ENCODE measurements around the gene TJP3.
"Not testable (repeated sequence)": the region's sequence is repeated elsewhere in the genome, so short reads cannot be mapped to it uniquely, and the experiment has no call there.

The TJP3 gene, protein sequence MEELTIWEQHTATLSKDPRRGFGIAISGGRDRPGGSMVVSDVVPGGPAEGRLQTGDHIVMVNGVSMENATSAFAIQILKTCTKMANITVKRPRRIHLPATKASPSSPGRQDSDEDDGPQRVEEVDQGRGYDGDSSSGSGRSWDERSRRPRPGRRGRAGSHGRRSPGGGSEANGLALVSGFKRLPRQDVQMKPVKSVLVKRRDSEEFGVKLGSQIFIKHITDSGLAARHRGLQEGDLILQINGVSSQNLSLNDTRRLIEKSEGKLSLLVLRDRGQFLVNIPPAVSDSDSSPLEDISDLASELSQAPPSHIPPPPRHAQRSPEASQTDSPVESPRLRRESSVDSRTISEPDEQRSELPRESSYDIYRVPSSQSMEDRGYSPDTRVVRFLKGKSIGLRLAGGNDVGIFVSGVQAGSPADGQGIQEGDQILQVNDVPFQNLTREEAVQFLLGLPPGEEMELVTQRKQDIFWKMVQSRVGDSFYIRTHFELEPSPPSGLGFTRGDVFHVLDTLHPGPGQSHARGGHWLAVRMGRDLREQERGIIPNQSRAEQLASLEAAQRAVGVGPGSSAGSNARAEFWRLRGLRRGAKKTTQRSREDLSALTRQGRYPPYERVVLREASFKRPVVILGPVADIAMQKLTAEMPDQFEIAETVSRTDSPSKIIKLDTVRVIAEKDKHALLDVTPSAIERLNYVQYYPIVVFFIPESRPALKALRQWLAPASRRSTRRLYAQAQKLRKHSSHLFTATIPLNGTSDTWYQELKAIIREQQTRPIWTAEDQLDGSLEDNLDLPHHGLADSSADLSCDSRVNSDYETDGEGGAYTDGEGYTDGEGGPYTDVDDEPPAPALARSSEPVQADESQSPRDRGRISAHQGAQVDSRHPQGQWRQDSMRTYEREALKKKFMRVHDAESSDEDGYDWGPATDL

GRCh38 chr19:3708207-3708931 is at the start of gene TJP3:
TJP3 (plus strand) TSS chr19:3708384; CDS start chr19:3728433, 20,049 bp downstream.
- H3K4me3 ChIP-seq (ENCODE audit: low read length), result no peak within 1 kb of the TSS
- TF ChIP-seq ZNF274 (IDR thresholded peaks at IDR 0.05; ENCODE audit: low read depth, low read length), result no peak

- no peak for TF ChIP-seq ZNF274 (IDR thresholded peaks at IDR 0.05; ENCODE audit: low read depth, low read length)
- no peak overlapping the region for H3K4me3 ChIP-seq (ENCODE audit: low read length)
Observed at GRCh38 chr19:3658870-3659745, 49.1 kb upstream of the TJP3 start.

DNA sequence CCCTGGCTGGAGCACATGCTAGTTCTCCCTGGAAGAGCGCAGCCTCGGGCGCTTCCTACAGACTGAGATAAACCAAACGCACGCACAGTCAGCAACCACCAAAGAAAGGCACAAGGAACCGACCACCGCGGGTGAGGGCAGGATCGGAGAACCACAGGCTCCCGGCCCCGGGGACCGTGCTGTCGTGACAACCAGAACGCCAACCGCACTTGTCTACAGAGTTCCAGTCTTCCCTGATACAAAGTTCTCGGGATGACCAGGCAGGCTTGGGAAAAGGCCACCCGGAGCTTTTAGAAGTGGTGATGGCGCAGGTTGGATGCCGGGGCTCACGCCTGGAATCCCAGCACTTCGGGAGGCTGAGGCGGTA is 48.5 kb upstream of the TJP3 start:
- H3K4me3 ChIP-seq (ENCODE audit: low read length), result no peak overlapping the region
- no peak for TF ChIP-seq ZNF274 (IDR thresholded peaks at IDR 0.05; ENCODE audit: low read depth, low read length)

DNA sequence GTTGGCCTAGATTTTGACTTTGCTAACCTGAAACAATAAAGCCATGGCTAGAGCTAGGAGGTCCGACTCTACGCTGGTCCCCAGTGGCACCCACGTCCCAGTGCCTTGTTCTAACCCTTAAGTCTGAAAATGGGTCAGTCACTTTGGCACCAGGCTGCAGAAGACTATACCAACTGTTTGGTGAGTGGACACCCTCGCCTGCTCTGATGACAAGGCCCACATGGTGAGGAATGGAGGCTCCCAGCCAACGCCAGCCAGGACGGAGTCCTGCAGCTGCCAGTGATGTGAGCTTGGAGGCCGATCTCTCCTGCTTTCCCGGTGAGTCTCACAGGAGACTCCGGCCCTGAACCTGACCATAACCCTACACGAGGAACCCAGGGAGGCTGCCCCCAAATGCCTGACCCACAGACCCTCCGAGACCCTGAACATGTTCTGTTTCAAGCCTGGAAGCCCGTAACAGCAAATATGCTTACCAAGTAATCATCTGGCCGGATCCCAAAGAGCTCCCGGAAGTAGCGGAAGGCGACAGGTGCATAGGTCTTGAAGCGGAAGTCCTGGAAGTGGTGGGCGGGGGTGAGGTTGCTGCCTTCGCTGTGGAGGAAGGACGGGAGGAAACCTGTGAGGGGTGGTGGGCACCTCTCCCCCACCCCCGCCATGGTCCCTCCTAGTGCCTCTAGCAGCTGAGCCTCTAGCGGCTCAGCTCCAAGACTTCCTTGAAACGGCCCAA is 47.5 kb upstream of the TJP3 start:
- no peak for TF ChIP-seq ZNF274 (IDR thresholded peaks at IDR 0.05; ENCODE audit: low read depth, low read length)
- H3K4me3 ChIP-seq (ENCODE audit: low read length), result no peak overlapping the region

DNA sequence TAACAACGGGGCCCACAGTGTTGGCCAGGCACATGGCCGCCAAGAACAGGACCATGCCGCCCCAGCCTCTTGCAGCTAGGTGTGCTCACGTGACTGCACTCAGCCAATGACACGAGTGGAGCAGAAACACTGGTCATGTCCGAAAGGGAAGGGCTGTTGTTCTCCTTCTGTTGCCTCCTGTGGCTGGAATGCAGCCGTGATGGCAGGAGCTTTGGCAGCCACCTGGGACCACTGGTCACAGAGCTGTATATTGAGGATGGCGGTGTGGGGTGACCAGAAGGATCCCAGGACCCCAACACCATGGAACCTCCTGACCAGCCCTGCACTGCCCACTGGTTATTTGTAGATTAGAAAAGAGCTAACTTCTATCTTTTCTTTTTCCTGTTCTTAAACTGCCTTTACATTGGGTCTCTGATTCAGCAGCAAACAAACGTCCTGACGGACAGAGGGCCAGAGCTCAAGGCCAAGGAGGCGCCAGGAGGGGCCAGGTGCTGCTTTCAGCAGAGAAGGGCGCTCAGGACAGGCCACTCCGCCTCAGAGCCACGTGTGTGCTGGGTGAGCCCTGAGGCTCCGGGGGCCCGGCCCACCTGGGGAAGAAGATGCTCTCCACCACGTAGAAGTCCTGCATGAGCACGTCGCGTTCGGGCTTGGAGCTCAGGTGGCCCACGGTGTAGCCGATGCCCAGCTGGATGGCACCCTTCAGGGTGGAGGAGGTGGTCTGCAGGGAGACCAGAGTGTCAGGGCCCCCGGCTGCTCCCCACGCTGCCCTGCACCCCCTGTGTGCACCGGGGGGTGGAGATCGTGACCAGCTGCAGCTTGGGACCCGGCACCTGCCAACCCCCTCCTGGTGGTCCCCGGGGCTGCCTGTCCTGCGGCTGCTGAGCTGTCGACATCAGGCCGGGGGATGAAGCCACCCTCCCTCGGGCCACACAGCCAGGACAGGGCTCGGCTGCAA is 46.6 kb upstream of the TJP3 start:
- no peak overlapping the region for H3K4me3 ChIP-seq (ENCODE audit: low read length)
- TF ChIP-seq ZNF274 (IDR thresholded peaks at IDR 0.05; ENCODE audit: low read depth, low read length), result no peak

DNA sequence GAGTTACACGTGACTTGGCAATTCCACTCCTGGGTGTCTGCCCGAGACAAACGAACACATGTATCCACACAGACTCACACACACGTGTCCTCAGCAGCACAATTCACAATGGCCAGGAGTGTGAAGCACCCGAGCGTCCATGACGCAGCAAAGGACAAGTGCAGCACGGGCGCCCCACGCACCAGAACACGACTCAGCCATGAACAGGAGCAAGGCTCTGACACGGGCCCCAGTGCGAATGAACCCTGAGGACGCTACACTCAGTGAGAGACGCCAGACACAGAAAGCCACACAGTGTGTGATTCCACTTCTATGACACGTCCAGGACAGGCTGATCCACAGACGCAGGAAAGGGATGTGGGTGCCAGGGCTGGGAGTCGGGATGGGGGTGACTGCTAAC is 44.3 kb upstream of the TJP3 start:
- TF ChIP-seq ZNF274 (IDR thresholded peaks at IDR 0.05; ENCODE audit: low read depth, low read length), result no peak

DNA sequence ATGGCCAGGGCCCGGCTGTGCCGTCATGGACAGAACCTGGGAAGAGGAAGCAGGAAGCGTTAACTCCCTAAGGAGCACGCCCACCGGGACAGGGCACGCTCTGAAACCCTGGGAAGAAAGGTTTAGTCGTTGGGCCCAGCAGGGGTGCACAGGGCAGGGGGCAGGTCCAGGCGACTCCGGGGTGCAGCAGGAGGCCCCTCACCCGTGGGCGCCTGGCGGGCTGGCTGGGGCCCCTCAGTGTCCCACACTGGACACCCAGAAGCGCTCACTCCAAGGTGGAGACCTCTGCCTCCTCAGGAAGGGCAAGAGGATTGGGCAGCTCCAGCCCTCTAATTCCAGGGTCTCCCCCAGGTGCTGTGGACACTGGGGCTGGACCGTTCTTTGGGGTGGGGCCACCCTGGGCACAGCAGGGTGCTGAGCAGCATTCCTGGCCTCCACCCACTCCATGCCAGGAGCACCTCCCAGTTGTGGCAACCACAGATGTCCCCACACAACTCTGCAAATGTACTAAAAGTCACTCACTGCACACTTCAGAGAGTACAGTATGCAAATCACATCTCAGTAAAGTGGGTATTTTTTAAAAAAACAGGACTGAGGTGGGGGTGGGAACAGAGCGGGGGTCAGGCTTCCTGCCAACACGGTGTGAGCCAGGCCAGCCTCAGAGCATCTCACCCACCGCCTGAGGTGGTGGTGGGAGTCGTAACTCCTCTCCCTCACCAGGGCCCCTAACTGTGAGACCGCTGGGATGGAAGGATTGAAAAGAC is 43.1 kb upstream of the TJP3 start:
- TF ChIP-seq ZNF274 (IDR thresholded peaks at IDR 0.05; ENCODE audit: low read depth, low read length), result no peak
- H3K4me3 ChIP-seq (ENCODE audit: low read length), result no peak overlapping the region; the same call in 1 of the 2 replicates

More for the DNA sequence above, 44.3 kb upstream of the TJP3 start:
- H3K4me3 ChIP-seq (ENCODE audit: low read length), result no peak overlapping the region

DNA sequence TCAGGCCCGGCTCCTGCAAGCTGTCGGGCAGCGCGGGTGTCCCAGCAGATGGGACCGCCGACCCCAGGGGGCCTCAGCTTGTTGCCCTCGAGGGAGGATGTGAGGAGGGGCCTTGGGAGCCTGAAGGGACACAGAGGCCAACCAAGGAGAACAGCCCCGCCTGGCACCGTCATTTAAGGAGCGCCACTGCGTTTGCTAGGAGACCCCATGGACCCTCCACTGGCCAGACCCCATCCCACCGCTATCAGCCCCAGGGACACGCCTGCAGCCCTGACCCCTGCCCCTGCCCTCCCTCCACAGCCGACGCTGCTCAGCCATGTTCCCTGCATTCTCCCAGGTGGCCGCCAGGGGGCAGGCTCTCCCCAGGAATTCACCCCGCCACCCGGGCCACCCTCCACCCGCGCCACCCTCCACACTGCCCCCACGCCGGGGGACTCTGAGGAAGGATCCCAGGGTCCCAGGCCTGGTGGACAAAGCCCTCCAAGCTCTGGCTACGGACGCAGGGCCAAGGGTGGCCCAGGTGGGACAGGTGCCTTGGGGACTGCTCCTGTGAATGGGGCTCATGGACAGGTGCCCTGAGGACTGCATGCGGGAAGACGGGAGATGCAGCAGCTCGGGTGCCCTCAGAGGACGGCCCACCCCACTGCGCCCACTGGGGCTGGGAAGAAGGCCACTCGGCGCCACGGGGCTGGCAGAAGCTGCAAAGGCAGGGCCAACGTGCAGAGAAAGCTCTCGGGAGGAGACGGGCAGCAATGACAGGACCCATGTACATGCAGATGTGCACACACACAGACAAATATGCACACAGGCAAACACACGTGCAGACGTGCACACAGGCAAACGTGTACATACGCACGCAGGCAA is 42.3 kb upstream of the TJP3 start:
- TF ChIP-seq ZNF274 (IDR thresholded peaks at IDR 0.05; ENCODE audit: low read depth, low read length), result no peak
- H3K4me3 ChIP-seq (ENCODE audit: low read length), result no peak overlapping the region; the same call in 1 of the 2 replicates

GRCh38 chr19:3666545-3666856 is 41.7 kb upstream of the TJP3 start:
- not testable (repeated sequence) for H3K4me3 ChIP-seq (ENCODE audit: low read length)

DNA sequence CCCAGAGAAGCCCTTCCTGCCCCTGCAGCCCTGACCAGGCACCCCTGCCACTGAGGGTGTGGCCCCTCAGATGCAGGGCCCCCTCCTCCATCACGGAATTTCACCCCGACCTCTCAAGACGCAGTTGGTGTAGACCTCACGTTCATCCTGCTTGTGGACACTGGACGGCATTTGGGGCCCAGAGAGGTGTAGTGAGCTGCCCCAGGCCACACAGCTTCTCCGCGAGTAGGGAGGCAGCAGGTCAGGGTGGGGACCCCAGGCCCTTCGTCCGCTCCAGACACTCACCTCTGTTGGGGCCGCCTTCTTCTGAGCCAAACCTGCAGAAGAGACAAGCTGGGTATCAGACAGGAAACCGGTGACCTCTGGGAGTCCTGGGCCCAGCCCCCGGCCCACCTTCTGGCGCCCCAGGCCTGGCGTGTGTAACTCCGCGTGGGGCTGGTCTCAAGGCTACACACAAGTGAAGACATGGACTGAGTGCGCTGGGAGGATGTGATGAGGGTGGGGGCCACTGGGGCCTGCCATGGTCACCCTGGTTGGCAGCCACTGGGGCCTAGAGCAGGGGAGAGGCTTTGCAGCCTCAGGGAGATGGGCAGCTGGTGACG is 41.0 kb upstream of the TJP3 start:
- no peak overlapping the region for H3K4me3 ChIP-seq (ENCODE audit: low read length)
- TF ChIP-seq ZNF274 (IDR thresholded peaks at IDR 0.05; ENCODE audit: low read depth, low read length), result no peak
